ENCODE data around the gene TET2.

- TF ChIP-seq SUZ12 (IDR thresholded peaks at IDR 0.05; ENCODE audit: extremely low read depth, insufficient read depth, insufficient read length) = no peak
- no peak for TF ChIP-seq YY1 (IDR thresholded peaks at IDR 0.05; ENCODE audit: insufficient read depth, insufficient read length)
- no peak for TF ChIP-seq ZNF274 (IDR thresholded peaks at IDR 0.05; ENCODE audit: low read depth, low read length)
These were observed 27.3 kb upstream of the TET2 start for GRCh38 chr4:105119356-105119755.
